Endometrial microvascular endothelial cells (primary cell): ENCODE measurements around the gene MECP2. TPM values are rescaled to one million over a fixed set of nuclear protein-coding genes. Genes with fewer than 3 reads are reported as not detected.

Experiments used
- in situ Hi-C: cut with HindIII; loops from 2 replicates; pipeline ENCODE4 v1.10.0; 2017; ENCODE audit warnings: low sequenced_read_pairs, low pct_unique_long_range_greater_than_20kb; ENCODE audit errors: inconsistent ontology term
- total RNA-seq: library from RNA; depleted of rRNA; stranded (reverse); fragments of >200 nt; gene quantifications from one replicate; pipeline ENCODE4 v1.2.3, GENCODE V29; 2015; ENCODE audit errors: inconsistent ontology term

Gene MECP2
- total RNA-seq, 1 donor from 2014 or later: 20.5 TPM

DNA sequence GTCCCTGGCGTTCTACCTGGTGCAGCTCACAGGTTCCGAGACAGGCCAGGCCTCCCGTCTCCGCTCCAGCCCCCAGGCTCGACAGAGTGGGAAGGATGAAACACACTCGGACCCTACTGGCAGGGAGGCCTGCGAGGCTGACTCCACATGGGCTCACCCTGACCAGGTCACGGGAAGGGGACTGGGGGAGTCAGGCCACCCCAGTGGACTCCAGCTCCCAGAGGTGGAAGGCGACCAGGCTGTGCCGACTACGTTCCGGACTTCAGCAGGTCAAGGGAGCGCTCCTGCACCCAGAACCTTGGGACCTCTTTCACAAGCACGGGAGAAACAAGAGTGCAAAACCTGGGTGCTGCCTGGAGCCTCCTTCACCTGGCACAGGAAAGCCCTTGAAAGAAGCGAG lies 73.2 kb downstream of the MECP2 start:
- in situ Hi-C loops: no loop called here

DNA sequence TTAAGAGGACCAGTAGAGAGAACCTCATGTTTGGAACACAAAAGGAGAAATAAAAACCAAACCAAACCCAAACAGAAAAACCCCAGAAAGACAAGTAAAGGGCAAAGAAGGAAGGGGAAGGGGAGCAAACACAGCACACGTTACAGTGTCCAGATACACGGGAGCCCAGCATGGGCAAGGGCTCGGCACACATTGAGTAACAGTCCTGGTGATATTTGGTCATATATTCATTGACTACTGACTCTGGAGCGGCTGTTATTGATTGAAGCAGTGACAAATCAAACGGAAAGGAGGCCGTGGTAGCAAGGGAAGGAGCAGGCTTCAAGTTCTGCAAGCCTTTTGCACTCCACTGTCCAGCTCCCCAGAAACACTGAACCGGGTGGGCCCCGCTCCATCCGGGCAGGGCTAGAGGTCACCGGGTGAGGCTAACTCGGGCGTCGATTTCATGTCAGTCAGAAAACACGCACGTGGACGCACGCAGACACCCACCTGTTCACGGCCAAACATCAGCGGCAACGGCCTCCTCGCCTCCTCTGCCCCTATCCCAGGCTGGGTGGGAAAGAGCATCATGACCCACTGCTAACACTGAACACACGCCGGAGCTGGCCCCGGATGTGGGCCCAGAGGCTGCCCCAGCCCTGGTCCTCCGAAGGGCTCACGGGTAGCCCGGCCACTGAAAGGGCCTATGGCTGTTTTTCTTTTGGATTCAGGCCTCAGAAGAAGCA lies 74.1 kb downstream of the MECP2 start:
- in situ Hi-C loops: no loop called here

DNA sequence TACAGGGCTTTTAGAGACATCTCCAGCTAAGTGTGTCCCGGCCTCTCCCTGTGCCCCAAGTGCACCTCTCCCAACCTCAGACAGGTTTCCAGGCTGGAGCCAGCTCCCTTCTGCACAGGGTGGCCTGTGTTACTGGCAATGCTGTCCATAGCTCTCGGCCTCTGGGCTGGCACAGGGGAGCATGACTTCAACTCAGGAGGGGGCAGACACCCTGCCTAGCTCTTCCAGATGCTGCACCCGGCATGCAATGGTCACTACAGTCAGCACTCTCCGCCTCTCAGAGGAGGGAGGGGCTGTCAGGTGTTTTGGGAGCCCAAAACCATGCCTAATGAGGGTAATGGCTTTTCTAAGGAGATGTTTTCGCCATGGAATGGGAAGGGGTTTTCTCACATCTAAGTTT lies 75.4 kb downstream of the MECP2 start:
- in situ Hi-C loops: no loop called here

DNA sequence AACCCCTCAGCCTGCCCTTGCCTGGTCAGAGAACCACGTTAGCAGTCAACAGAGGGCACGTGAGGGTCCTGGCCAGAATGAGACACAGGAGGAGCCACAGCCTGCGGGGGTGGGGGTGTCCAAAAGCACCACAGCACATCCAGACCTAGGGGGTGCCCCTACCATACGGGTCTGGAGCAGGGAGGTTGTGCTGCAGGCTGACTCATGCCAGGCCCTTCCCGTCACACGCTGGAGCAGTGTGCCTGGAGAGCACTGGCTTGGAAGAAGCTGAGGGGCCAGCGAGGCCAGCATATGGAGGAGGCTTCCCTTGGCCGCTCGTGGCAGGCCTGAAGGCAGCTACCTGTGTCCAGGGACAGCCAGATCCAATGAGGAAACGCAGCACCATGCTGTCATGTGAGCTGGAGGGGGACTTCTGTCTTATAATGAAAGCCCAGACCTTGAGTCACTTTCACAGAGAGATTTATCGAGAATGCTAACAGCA lies 76.3 kb downstream of the MECP2 start:
- in situ Hi-C loops: no loop called here

GRCh38 chrX:154020536-154021115 lies 76.9 kb downstream of the MECP2 start:
- in situ Hi-C loops: no loop called here

DNA sequence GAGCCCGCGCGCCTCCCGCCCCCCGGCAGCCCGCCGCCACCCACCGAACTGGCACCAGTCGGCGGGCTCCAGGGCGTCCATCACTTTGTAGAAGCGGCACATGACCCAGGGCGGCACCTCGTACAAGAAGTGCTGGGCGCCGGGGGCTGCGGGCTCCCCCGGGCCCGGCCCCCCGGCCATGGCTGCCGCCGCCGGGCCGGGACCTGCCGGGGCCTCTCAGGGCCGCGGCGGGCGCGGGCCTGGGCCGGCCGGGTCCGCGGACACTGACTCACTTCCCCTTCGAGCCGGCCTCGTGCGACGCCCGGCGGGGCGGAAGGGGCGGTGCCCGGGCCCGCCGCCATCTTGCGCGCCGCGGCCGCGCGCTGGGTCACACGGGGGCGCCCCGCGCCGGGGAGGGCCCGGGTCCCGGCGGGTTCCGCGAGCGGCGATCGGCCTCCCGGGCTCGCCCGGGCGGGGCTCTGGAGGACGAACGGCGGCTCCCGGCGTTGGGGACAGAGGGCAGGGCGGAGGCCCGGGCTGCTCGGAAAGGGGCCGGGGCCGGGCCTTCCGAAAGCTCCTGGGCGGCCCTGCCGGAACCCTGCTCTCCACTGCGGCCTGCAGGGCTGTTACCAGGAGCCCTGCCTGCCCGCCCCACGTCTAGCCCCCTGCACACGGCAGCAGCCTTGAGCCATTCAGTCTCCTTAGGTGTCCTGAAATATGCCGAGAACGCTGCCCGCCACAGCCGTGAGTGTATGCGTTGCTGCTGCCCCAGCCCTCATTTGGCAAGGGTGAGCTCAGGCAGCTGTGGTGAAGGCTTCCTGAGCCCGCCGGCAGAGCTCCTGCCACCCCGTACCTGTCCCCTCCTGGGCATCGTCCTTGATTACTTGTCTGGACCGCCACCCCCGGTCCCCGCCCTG lies 77.6 kb downstream of the MECP2 start, which contains the start of gene IRAK1:
Gene IRAK1 (minus strand): TSS at position 270 of the 896 bp plus-strand sequence. CDS start 90 bp downstream, at position 180.
- in situ Hi-C loops: no loop called here

- in situ Hi-C loops: no loop called here
Measured at GRCh38 chrX:154019061-154019621, 78.4 kb downstream of the MECP2 start.

DNA sequence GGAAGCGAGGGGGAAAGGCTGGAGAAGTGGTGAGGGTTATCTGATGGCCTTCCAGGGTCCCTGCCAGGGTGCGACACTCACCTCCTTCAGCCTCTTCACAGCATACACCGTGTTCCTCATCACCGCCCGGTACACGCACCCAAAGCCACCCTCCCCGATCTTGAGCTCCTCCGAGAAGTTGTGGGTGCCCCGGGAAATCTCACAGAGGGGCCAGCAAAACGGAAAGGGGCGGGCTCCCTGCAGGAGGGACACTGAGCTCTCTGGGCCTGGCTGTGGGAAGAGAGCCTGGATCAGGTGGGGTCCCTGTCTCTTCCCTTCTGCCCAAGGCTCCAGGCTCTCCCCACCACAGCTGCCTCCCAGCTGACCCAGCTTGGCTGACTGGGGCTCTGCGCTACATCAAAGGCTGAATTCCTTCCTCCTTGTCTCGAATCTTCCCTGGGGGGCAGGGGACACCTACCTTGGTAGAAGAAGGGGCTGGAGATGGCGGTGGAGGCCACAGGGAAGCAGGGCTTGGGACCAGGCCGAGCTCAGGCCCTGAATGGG lies 78.9 kb downstream of the MECP2 start:
- in situ Hi-C loops: no loop called here

GRCh38 chrX:154017766-154018517 lies 79.6 kb downstream of the MECP2 start:
- in situ Hi-C loops: no loop called here

- in situ Hi-C loops: no loop called here
Measured at GRCh38 chrX:154016366-154017076, 81.0 kb downstream of the MECP2 start.

GRCh38 chrX:154015581-154016264 lies 81.8 kb downstream of the MECP2 start:
- in situ Hi-C loops: no loop called here

GRCh38 chrX:154014429-154015380 lies 82.8 kb downstream of the MECP2 start:
- in situ Hi-C loops: no loop called here

DNA sequence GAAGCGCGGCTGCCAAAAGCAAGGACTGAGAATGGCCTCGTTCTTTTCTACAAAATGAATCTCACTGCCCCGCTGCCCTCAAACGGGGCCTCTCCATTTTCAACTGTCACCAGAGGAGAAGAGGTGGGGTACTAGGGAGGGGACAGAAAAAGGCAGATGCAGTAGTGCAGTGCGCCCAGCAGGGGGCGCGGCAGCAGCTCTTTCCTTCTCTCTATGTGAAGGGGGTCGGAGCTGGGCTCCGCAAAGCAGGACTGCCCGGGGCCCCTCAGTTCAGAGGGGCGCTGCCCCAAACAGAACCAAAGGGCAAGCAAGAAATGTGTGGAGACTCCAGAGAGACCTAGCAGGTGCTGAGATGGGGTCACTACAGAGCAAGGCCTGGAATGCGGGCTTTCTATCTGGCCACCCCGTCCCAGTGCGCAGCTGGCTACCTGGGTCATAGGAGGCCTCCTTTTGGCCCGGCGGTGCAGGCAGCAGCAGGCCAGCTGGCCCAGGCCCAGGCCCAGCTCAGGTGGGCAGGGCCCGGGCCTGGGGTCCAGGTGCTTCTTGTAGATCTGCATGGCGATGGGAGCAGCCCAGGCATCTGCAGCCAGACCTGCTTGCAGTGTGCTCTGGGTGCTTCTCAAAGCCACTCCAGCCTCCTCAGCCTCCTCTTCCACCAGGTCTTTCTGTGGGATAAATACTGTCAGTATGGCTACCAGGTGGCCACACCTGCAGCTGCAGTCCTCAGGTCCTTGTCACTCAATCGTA lies 83.7 kb downstream of the MECP2 start:
- in situ Hi-C loops: no loop called here

GRCh38 chrX:154013001-154013421 lies 84.5 kb downstream of the MECP2 start:
- in situ Hi-C loops: no loop called here

DNA sequence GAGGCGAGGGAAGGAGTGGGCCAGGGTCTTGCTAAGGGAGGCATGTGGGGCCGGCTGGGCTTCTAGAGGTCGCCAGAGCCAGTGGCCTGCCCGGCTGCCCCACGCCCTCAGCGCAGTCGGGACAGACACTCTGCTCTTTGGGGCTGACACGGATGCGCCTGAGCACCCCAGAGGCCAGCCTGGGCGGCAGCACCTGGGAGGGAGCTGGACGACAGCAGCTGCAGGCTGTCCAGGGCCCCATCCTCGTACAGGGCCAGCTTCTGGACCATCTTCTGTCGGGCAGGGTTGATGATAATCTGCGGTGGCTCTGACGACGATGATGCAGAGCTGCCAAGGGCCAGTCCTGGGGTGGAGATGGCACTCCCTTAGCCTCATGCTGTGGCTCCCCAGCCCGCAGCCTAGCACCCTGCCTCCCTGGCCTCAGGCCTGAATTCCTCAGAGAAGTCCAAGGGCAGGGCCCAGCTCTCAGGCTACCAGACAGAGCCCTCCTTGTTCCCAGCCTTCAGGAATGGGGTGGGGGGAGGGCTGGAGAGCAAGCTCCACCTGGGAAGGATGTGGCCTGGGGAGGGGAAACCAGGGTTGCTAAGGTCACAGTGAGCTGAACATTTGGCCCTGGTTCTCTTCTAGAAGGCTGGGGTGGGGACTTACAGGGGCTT lies 85.1 kb downstream of the MECP2 start:
- in situ Hi-C loops: no loop called here
